Measurements from ENCODE around the gene ATPAF1. TPM values are rescaled to one million over a fixed set of nuclear protein-coding genes. Genes with fewer than 3 reads are reported as not detected.

ATPAF1 gene
- total RNA-seq, 1 donor from 2014 or later: 36.2 TPM

- no peak for DNase-seq
Observed at GRCh38 chr1:46582972-46583371, 85.2 kb downstream of the ATPAF1 start.

Other genes with a start within 250 kb of the ATPAF1 start
- not detected in 2 replicates for gene DMBX1, start 178.5 kb downstream of the ATPAF1 start, total RNA-seq
- gene KNCN, start 116.7 kb downstream of the ATPAF1 start, total RNA-seq: not detected in 2 replicates
- 24.1 and 26.4 TPM in 2 replicates for gene MKNK1, start 64.1 kb downstream of the ATPAF1 start, total RNA-seq
- 13.4 and 19.6 TPM in 2 replicates for gene MOB3C, start 51.6 kb downstream of the ATPAF1 start, total RNA-seq
- gene TEX38, start 3.5 kb upstream of the ATPAF1 start, total RNA-seq: 0.34 TPM in 1 of 2 replicates, not detected in the other
- 90.7 and 155 TPM in 2 replicates for gene EFCAB14, start 50.8 kb upstream of the ATPAF1 start, total RNA-seq
- 0.17 TPM in 1 of 2 replicates, not detected in the other for gene CYP4B1, start 130.7 kb upstream of the ATPAF1 start, total RNA-seq